HG03103 (cell line): ENCODE data around the gene NDST3.
"Not testable (repeated sequence)": the region's sequence is repeated elsewhere in the genome, so short reads cannot be mapped to it uniquely, and the experiment has no call there.

Experiments
- ATAC-seq: cut with Tn5 transposase; IDR thresholded peaks from one replicate; pipeline ENCODE4 v1.9.1; 2021; ENCODE audit warnings: low read depth; ENCODE audit not compliant: unreplicated experiment

Gene NDST3

GRCh38 chr4:118265312-118266144 lies 231.2 kb downstream of the NDST3 start:
- ATAC-seq, result peak; percentile 42

GRCh38 chr4:118266145-118266496 lies 231.8 kb downstream of the NDST3 start:
- not testable (repeated sequence) for ATAC-seq

GRCh38 chr4:118268780-118269179 lies 234.5 kb downstream of the NDST3 start:
- ATAC-seq, result no peak

- peak; percentile 36 for ATAC-seq
These were observed 236.2 kb downstream of the NDST3 start for GRCh38 chr4:118270492-118270891.

- ATAC-seq, result no peak
These were observed 237.5 kb downstream of the NDST3 start for GRCh38 chr4:118271788-118272187.

- ATAC-seq, result no peak
These were observed 239.4 kb downstream of the NDST3 start for GRCh38 chr4:118273642-118274041.

GRCh38 chr4:118276580-118276979 lies 242.3 kb downstream of the NDST3 start:
- ATAC-seq, result no peak

- no peak for ATAC-seq
These were observed 243.0 kb downstream of the NDST3 start for GRCh38 chr4:118277243-118277642.

- peak; percentile 65 for ATAC-seq
These were observed 244.4 kb downstream of the NDST3 start for GRCh38 chr4:118278473-118279274.

GRCh38 chr4:118279328-118279727 lies 245.0 kb downstream of the NDST3 start:
- ATAC-seq, result no peak

- ATAC-seq, result no peak
These were observed 245.7 kb downstream of the NDST3 start for GRCh38 chr4:118279920-118280432.

GRCh38 chr4:118280501-118281218 lies 246.4 kb downstream of the NDST3 start:
- peak; percentile 29 for ATAC-seq

GRCh38 chr4:118281611-118282442 lies 247.5 kb downstream of the NDST3 start:
- ATAC-seq, result no peak

- no peak for ATAC-seq
These were observed 248.4 kb downstream of the NDST3 start for GRCh38 chr4:118282692-118283091.

GRCh38 chr4:118284169-118284568 lies 249.9 kb downstream of the NDST3 start:
- peak; percentile 49 for ATAC-seq

GRCh38 chr4:118285931-118286330 lies 251.6 kb downstream of the NDST3 start:
- no peak for ATAC-seq

GRCh38 chr4:118286685-118287084 lies 252.4 kb downstream of the NDST3 start:
- no peak for ATAC-seq

- no peak for ATAC-seq
These were observed 253.6 kb downstream of the NDST3 start for GRCh38 chr4:118287711-118288451.

- ATAC-seq, result no peak
These were observed 255.5 kb downstream of the NDST3 start for GRCh38 chr4:118289794-118290193.
